GM19240 (cell line): ENCODE data around the gene ARHGEF7.
"Not testable (repeated sequence)": the region's sequence is repeated elsewhere in the genome, so short reads cannot be mapped to it uniquely, and the experiment has no call there.

Source experiments
- DNase-seq: peaks from one replicate; pipeline ENCODE4 v3.0.0; 2011; ENCODE audit warnings: low spot score; ENCODE audit not compliant: insufficient read length

Gene ARHGEF7

GRCh38 chr13:111166882-111167675, 52.0 kb downstream of the ARHGEF7 start:
- no peak for DNase-seq

GRCh38 chr13:111168107-111168506, 53.0 kb downstream of the ARHGEF7 start:
- no peak for DNase-seq

- no peak for DNase-seq
Measured at GRCh38 chr13:111171112-111171511, 56.0 kb downstream of the ARHGEF7 start.

- DNase-seq: no peak
Measured at GRCh38 chr13:111171629-111172028, 56.5 kb downstream of the ARHGEF7 start.

- no peak for DNase-seq
Measured at GRCh38 chr13:111174377-111175114, 59.4 kb downstream of the ARHGEF7 start.

- no peak for DNase-seq
Measured at GRCh38 chr13:111175372-111175771, 60.3 kb downstream of the ARHGEF7 start.

GRCh38 chr13:111175935-111176334, 60.8 kb downstream of the ARHGEF7 start:
- DNase-seq: no peak

GRCh38 chr13:111176421-111176820, 61.3 kb downstream of the ARHGEF7 start:
- DNase-seq: no peak

- no peak for DNase-seq
Measured at GRCh38 chr13:111177081-111177711, 62.1 kb downstream of the ARHGEF7 start.

- no peak for DNase-seq
Measured at GRCh38 chr13:111177921-111178320, 62.8 kb downstream of the ARHGEF7 start.

GRCh38 chr13:111178402-111178801, 63.3 kb downstream of the ARHGEF7 start:
- DNase-seq: no peak

GRCh38 chr13:111179908-111180760, 65.0 kb downstream of the ARHGEF7 start:
- DNase-seq: no peak

GRCh38 chr13:111181977-111182376, 66.9 kb downstream of the ARHGEF7 start:
- no peak for DNase-seq

GRCh38 chr13:111183087-111183645, 68.1 kb downstream of the ARHGEF7 start:
- DNase-seq: no peak

- no peak for DNase-seq
Measured at GRCh38 chr13:111183959-111184358, 68.8 kb downstream of the ARHGEF7 start.

- DNase-seq: peak; percentile 65
Measured at GRCh38 chr13:111184458-111185401, 69.6 kb downstream of the ARHGEF7 start.

GRCh38 chr13:111186305-111186935, 71.3 kb downstream of the ARHGEF7 start:
- DNase-seq: no peak

- DNase-seq: no peak
Measured at GRCh38 chr13:111187960-111188541, 72.9 kb downstream of the ARHGEF7 start.

GRCh38 chr13:111189064-111189505, 74.0 kb downstream of the ARHGEF7 start:
- not testable (repeated sequence) for DNase-seq
